Mesenteric fat pad (tissue), 1 donor: ENCODE measurements around the gene GPR32. TPM values are rescaled to one million over a fixed set of nuclear protein-coding genes. Genes with fewer than 3 reads are reported as not detected.
"Not testable (repeated sequence)": the region's sequence is repeated elsewhere in the genome, so short reads cannot be mapped to it uniquely, and the experiment has no call there.

ENCODE experiments used
- DNase-seq: peaks from one replicate; pipeline ENCODE4 v3.0.0-alpha.2; 2020; ENCODE audit warnings: low spot score
- total RNA-seq: library from RNA; stranded (reverse); fragmentation: NEBNext Ultra II Directional; extraction: Animal tissue kit (Norgen Biotek cat#: 25700); gene quantifications from one replicate; pipeline ENCODE4 v1.2.1, GENCODE V29; 2021
- donor health status: DM: yes; HTN: yes; CAD: no.

GPR32 gene
- total RNA-seq, 1 donor from 2014 or later: not detected

DNA sequence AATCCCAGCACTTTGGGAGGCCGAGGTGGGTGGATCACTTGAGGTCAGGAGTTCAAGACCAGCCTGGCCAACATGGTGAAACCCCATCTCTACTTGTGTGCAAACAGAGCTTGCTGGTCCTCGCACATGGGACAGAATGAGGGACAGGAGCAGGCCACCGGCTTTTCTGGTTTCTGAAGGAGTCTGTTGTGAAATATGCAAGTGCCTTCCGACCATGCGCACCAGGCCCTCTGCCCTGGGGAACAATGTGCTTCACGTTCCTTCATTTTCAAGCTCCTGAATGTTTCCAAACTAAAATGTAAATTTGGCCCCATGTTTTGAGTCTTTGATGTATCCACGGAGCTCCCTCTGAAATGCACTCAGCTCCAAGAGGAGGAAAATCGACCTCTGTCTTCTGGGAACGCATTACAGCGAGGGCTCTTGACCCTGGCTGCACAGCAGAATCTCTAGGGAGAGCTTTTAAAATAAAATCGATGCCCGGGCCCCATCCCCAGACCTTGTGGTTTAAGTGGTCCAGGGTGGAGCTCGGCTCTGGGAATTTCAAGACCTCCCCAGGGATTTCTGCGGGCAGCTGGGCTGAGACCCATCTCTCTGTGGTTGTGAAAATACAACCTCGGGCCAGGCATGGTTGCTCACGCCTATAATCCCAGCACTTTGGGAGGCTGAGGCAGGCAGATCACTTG is 10.6 kb downstream of the GPR32 start:
- DNase-seq: no peak

GRCh38 chr19:50783848-50784152 is 13.5 kb downstream of the GPR32 start:
- DNase-seq: not testable (repeated sequence)

DNA sequence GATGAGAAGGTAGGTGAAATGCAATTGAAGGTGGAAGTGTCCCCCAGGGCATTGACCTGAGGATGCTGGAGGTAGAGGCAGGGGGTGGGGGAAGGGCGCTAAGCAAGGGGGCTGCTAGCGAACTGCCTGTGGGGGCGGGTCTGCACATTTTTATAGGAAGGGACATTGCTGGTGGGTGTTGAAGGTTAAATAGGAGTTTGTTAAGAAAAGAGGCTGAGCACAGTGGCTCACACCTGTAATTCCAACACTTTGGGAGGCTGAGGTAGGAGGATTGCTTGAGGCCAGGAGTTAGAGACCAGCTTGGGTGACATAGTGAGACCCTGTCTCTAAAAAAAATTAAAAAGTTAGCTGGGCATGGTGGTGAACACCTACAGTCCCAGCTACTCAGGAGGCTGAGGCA is 14.4 kb downstream of the GPR32 start:
- no peak for DNase-seq

- DNase-seq: no peak
These were observed 15.1 kb downstream of the GPR32 start for GRCh38 chr19:50785329-50785728.

DNA sequence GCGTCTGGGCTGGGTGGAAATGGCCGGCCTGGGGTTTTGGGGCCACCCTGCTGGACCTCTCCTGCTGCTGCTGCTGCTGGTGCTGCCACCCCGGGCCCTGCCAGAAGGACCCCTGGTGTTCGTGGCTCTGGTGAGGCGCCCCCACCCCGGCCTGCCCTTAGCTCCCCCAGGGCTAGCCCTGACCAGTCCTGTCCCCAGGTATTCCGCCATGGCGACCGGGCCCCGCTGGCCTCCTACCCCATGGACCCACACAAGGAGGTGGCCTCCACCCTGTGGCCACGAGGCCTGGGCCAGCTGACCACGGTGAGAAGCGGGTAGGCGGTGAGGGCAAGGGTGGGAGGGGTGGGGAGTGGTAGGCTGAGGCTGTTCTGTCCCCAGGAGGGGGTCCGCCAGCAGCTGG is 20.1 kb downstream of the GPR32 start, which contains the start of gene ACP4:
Gene ACP4 (plus strand): TSS at position 20 of the 400 bp plus-strand sequence. CDS start 0 bp downstream, at position 20.
- DNase-seq: no peak

DNA sequence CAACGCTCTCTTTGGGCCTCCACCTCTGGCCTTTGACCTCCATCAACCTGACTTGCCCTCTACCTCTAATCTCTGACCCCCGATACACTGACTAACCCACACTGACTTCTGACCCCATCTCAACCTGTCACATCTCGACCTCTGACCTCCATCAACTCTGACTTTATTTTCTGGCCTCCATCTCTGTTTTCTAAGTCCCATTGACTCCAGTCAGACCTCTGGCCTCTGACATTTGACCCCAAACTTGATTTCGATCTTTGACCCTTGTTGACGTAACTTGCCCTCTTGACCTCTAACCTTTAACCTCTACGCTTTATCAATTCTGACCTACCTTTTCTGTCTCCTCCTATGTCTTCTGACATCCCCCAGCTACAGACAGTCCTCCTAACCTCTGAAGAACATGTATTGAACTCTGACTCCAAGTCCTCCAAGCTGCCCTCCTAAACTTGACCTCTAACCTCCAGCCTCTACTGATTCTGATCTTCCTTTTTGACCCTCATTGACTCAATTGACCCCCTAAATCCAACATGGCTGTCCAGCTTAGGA is 20.7 kb downstream of the GPR32 start:
- no peak for DNase-seq

DNA sequence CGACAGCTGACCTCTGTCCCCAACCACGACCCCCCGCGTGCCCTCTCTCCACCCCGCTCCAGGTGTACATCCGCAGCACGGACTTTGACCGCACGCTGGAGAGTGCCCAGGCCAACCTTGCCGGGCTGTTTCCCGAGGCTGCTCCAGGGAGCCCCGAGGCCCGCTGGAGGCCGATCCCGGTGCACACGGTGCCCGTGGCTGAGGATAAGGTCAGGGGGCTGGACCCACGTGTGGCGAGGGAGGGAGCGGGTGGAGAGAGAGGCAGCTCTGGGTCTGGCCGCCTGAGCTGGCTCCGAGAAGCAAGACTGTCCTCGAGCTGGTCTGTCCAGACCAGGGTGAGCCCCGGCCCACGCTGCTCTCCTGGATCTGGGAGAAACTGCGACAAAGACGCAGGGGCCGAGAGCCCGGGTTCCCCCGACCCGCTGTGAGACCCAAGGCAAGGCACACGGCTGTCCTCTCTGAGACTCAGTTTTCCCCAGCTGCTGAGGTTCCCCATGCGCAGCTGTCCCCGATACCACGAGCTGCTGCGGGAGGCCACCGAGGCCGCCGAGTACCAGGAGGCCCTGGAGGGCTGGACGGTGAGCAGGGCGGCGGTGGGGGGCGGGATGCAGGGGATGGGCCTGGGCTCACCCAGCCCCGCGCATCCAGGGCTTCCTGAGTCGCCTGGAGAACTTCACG is 21.5 kb downstream of the GPR32 start:
- no peak for DNase-seq

- DNase-seq: no peak
These were observed 22.3 kb downstream of the GPR32 start for GRCh38 chr19:50792272-50793250.

- DNase-seq: no peak
These were observed 23.3 kb downstream of the GPR32 start for GRCh38 chr19:50793558-50794065.

- no peak for DNase-seq
These were observed 24.0 kb downstream of the GPR32 start for GRCh38 chr19:50794074-50794875.

DNA sequence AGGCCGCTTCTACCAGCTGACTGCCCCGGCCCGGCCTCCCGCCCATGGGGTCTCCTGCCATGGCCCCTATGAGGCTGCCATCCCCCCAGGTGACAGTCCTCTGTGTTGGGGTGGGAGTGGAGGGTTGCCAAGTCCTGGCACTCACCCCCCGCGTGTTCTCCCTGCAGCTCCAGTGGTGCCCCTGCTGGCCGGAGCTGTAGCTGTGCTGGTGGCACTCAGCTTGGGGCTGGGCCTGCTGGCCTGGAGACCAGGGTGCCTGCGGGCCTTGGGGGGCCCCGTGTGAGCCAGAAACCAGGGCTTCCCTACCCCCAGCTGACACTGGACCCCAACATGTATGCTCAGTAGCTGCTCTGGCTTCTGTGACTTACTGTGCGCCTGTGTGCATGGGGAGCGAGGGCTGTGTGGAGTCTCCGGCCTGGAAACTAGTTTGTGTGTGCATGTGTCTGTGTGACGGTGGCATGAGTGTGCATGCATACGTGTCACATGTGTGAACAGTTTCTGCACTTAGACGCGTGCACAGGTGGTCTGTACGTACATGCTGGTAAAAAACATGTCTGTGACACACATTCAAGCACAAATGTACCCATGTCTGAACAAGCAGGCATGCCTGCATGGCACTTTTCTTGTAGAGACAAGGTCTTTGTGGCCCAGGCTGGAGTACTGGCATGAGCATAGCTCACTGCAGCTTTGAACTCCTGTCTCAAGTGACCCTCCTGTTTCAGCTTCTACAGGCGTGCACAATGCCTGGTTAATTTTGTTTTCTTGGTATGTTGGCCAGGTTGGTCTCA is 24.8 kb downstream of the GPR32 start:
- DNase-seq: no peak

DNA sequence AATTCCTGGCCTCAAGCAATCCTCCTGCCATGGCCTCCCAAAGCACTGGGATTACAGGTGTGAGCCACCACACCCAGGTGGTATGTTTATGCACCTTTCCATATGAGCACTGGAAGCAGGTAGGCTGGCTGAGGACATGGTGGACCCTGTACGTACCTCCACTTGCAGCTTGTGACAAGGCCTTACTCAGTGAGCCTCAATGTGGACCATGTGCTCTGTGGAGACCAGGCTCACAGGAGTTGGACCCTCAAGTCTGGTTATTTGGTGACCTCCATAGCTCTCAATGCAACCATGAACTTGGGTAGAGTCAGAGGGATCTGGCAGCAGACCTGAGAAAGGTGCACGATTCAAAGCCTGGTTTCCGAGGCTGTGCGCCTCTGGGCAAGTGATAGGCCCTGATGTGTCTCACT is 25.4 kb downstream of the GPR32 start:
- no peak for DNase-seq

DNA sequence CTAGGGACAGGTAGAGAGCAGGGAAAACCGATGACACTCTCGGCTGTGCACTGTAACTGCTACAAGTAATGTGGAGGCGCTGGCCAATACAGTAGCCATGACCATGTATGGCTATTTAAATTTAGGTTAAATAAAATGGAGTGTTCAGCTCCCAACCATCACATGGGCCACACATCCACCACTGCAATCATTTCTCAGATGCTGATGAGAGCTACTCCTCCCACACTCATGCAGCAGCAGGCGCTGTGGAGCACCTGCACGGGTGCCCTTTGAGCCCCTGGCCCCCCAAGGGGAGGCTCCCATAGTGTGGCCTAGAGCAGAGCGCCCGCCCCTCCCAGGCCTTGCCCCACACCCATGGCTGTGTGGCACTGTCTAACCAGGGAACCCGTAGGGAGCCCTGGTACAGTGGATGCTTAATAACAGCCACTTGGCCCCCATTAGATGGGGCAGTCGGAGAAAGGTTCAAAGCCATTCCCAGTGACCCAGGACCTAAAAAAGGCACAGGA is 25.9 kb downstream of the GPR32 start:
- DNase-seq: no peak

- no peak for DNase-seq
These were observed 26.6 kb downstream of the GPR32 start for GRCh38 chr19:50796634-50797428.

DNA sequence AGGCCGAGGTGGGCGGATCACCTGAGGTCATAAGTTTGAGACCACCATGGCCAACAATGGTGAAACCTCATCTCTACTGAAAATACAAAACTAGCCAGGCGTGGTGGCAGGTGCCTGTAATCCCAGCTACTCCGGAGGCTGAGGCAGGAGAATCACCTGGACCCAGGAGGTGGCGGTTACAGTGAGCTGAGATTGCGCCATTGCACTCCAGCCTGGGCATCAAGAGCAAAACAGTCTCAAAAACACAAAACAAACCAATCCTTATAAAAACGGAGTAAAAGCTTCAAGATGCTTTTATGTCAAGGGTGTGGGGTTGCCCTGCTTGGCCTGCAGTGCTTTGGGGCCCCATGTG is 27.1 kb downstream of the GPR32 start:
- DNase-seq: no peak

GRCh38 chr19:50797781-50798658 is 27.8 kb downstream of the GPR32 start:
- no peak for DNase-seq

GRCh38 chr19:50798659-50799546 is 28.6 kb downstream of the GPR32 start:
- DNase-seq: no peak
